HG02588 (cell line): ENCODE data around the gene C1GALT1.
A peak's percentile ranks its signal among the peaks of the same experiment; 100 is the strongest.
"Not testable (repeated sequence)": the region's sequence is repeated elsewhere in the genome, so short reads cannot be mapped to it uniquely, and the experiment has no call there.

Source experiments
- ATAC-seq: cut with Tn5 transposase; IDR thresholded peaks from one replicate; pipeline ENCODE4 v1.9.1; 2021; ENCODE audit warnings: mild to moderate bottlenecking, moderate library complexity; ENCODE audit not compliant: unreplicated experiment

Gene C1GALT1

DNA sequence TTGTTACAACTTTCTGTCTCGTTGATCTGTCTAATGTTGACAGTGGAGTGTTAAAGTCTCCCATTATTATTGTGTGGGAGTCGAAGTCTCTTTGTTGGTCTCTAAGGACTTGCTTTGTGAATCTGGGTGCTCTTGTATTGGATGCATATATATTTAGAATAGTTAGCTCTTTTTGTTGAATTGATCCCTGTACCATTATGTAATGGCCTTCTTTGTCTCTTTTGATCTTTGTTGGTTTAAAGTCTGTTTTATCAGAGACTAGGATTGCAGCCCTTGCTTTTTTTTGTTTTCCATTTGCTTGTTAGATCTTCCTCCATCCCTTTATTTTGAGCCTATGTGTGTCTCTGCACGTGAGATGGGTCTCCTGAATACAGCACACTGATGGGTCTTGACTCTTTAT, 17.2 kb downstream of the C1GALT1 start:
- not testable (repeated sequence) for ATAC-seq

DNA sequence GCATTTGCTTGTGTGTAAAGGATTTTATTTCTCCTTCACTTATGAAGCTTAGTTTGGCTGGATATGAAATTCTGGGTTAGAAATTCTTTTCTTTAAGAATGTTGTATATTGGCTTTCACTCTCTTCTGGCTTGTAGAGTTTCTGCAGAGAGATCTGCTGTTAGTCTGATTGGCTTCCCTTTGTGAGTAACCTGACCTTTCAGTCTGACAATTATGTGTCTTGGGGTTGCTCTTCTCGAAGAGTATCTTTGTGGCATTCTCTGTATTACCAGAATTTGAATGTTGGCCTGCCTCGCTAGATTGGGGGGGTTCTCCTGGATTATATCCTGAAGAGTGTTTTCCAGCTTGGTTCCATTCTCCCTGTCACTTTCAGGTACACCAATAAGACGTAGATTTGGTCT, 17.9 kb downstream of the C1GALT1 start:
- ATAC-seq: not testable (repeated sequence)

DNA sequence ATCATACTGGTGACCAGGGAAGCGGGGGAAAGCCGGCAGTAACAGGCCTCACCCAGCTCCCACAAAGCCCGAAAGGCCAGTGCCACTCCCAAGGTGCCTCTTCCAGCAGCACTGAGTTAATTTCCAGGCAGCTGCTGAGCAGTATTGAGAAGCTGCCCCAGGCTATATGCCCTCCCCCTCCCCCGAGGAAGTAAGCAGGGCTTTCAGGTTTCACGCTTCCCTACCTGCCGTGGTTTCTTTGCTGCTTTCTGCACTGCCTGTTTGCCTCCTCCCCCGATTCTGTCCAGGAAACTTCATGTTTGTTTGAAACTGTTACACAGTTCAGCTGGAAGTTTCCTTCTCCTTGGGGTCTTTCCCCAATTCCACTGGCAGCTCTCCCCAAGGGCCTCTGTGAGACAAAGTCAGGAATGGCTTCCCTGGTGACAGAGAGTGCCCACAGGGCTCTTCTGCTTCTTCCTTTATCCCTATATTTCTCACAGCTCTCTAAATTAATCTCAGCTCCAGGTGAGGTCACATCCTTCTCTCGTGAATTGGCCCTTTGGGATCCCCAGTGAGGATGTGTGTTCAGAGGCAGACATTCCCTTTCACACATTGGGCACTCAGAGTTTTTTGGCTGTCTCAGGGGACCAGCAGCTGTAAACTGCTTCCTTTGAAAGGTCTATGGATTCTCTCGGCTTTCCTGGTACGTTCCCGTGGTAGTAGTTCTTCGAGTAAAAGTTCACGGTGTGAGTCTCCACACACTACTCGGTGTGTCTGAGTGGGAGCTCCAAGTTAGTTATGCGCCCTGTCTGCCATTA, 19.4 kb downstream of the C1GALT1 start:
- ATAC-seq: peak; percentile 99

DNA sequence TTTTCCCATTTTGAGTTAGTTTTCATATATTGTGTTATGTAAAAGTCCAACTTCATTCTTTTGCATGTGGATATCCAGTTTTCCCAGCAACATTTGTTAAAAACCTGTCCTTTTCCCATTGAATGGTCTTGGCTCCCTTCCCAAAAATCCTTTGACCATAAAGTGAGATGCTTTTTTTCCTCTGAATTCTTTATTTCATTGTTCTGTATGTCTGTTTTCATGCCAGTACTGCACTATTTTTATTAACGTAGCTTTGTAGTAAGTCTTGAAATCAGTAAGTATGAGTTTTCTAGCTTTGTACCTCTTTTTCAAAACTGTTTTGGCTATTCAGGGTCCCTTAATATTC, 20.0 kb downstream of the C1GALT1 start:
- no peak for ATAC-seq

DNA sequence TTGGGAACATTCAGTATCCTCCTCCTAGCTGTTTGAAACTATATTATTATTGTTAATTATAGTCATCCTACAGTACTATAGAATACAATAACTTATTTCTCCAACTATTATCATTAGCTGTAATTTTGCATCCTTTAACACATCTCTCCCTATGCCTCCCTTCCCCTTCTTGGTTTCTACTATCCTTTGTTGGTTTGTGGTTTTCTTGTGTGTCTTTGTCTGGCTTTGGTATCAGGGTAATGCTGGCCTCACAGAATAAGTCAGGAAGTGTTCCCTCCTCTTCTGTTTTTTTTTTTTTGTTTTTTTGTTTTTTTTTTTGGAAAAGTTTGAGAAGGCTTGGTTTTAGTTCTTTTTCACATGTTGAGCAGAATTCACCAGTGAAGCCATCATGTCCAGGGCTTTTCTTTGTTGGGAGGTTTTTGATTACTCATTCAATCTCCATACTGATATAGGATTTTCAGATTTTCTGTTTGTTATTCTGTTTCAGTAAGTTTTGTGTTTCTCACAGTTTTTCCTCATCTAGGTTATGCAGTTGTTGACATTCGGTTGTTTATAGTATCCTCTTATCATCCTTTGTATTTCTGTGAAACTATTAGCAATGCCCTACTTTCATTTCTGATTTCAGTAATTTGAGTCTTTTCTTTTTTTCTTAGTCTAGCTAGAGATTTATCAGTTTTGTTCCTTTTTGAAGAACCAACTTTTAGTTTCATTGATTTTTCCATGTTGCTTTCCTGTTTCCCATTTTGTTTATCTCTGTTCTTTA, 21.6 kb downstream of the C1GALT1 start:
- ATAC-seq: no peak

DNA sequence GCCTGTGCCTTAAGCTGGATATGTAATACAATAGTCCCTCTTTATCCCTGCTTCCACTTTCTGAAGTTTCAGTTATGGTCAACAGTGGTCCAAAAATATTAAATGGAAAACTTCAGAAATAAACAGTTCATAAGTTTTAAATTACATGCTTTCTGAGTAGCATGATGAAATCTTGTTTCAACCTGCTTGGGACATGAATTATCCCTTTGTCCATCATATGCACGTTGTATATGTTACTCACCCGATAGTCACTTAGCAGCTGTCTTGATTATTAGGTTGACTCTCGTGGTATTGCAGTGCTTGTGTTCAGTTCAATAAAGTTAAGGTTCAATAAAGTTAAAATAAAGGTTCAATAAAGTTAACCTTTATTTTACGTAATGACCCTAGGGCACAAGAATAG, 25.5 kb downstream of the C1GALT1 start:
- no peak for ATAC-seq

DNA sequence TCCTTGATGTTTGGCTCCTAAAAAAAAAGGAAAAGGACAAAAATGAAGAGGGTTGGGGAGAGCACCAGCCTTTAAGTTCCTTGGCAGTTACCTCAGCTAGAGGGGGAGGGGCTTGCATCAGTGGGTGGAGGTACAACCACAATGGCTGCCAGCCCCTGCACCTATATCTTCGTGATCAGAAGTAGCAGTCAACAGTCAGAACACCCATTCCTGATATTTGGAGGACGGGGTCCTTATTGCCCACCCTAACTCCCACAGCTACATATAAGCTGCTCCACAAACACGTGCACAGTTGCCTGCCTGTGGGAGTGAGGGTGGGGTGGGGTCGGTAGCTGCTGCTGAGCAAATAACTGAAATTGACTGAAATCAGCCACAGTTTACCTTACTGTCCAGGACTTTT, 26.2 kb downstream of the C1GALT1 start:
- no peak for ATAC-seq

DNA sequence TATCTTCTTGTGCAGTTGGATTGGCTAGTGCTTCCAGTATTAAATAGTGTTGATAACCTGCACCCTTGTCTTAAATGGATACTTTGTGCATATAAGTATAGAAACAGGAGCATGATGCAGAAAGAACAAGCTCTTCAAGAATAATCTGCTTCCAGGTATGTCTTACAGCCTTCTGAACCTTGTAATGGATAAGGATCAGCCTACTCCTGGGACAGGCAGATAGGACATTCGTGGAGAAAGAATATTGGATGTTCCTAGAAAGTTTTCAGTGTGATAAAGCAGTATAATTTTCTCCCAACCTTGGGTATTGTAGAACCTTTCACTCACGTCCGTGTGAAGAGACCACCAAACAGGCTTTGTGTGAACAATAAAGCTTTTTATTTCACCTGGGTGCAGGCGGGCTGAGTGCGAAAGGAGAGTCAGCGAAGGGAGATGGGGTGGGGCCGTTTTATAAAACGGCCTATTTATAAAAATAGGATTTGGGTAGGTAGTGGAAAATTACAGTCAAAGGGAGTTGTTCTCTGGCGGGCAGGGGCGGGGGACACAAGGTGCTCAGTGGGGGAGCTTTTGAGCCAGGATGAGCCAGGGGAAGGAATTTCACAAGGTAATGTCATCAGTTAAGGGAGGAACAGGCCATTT, 27.2 kb downstream of the C1GALT1 start:
- ATAC-seq: no peak

DNA sequence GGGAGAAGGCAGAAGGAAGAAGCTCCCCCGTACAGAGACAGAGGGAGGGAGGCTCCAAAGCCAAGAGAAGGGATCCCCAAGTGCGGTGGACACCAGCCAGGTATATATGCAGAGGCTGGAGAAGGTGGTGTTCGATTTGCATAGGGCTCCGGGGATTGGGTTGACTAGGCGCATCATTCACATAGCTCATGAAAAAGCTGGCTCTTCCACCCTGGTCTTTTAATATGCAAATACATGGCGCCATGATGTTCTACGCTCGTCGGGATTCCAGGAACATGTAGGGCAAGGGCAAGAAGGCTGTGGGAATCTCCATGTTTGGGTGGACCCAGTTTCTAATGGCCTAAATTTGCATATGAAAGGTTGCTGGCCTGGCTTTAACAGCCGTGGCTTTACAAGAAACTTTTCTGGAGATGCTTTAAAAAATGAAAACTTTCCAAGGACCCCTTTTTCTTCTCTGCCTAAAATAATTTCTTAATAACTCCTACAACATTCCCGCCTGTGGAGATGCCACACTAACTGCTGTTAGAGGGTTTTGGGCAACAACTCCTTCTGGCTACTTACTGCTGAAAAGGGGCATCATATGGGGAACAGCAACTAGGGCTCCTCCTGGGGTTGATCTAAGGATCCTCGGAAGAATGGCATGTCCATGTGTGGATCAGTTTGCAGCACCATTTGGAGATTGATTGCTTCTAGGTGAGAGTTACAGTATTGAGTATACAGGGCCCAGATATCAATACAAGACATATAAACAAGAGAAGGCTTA, 28.3 kb downstream of the C1GALT1 start:
- no peak for ATAC-seq

DNA sequence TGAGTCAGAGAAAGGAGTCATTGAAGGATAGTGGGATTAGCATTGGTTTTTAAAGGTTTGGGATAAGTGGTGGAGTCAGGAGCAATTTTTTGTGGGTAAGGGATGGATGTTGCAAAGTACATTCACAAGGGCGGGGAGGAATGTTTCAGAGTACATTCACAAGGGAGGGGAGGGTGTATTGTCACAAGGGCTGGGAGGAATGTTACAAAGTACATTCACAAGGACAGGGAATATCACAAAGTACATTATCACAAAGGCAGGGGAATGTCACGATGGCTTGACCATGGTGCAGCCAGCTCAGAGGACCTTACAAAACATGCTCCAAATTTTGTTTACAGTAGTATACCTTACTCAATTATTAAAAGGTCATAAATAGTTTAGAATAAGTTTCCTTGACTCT, 30.3 kb downstream of the C1GALT1 start:
- ATAC-seq: no peak

DNA sequence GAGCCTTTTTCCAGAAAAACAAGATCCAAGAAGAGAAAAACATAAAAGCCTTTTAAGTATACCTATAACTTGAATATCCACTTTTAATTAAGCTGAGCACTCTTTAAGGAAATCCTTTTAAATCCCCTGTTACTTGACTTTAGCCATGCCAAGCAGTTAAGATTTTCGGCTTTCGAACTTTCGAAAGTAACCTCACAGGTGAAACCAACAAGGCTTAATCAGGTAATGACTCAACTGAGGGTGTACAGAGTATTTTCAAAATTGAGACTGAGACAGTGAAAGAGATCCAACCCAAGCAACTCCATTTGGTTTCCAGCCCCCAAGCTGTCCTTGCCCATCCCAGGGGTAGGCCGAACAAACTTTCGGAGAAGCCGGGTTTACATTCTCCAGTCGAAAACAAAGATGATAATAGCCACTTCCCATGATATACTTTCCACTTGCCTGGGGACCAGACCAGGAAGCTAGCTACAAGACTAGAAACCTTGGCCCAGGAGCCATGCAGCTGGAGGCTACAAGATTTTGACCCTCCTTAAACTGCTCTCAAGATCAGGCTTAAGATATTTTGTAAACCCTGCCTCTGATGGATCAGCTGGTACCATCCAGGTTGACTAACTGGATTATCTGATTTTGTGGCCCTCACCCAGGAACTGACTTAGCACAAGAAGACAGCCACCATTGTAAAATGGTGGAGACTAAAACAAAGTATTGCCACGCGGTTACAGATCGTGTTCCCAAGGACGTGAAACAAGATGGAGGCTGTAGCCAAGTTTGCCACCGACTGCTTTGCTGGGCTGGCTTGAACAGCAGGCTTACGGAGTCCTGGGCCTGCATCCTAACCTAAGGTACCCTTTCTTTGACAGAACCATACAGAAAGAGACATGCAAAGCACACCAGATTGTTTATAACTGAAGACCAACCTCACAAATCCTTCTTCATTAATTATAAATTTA, 32.3 kb downstream of the C1GALT1 start:
- ATAC-seq: no peak

DNA sequence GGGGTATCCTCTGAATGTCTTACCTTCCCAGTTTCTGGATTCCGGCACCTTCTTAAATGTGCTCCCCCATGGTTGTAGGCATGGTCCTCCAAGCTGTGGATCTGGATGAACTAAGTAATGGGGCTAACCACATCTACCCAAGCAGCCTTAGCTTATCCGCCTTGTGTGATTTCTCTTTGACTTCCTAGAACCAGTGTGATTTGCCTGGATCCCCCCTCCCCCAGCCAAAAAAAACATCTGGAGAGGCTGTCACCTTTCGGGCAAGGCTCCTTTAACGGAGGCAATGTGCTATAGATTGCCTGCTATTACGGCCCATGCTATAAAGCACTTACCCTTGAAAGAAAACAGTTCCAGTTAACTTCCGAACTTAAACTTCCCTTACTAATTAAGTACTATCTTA, 33.9 kb downstream of the C1GALT1 start:
- ATAC-seq: no peak

DNA sequence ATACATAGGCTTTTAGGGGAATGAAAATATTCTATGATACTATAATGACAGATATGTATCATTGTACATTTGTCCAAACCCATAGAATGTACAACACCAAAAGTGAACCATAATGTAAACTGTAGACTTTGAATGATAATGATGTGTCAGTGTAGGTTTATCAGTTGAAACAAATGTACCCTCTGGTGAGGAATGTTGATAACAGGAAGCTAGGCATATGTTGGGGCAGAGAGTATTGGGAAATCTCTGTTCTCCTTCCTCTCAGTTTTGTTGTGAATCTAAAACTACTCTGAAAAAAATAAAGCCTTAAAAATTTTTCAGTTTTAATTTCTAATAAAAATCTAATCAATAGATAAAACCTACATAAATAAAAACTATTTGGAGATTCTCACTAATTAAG, 36.9 kb downstream of the C1GALT1 start:
- ATAC-seq: no peak

DNA sequence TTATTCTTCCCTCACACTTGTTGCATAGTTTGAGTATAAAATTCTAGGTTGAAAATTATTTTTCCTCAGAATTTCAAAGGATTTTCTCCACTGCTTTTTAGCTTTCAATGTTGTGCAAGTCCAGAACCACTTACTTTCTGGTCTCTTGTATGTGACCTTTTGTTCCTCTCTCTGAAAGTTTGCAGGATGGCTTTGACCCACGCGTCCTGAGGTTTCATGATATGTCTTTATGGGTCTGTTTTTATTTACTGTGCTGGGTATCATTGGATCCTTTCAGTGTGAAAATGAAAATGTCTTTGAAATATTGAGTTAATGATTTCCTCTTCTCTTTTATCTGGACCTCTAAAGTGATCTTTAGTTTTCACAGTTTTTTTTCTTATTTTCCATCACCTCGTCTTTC, 38.5 kb downstream of the C1GALT1 start:
- ATAC-seq: no peak

DNA sequence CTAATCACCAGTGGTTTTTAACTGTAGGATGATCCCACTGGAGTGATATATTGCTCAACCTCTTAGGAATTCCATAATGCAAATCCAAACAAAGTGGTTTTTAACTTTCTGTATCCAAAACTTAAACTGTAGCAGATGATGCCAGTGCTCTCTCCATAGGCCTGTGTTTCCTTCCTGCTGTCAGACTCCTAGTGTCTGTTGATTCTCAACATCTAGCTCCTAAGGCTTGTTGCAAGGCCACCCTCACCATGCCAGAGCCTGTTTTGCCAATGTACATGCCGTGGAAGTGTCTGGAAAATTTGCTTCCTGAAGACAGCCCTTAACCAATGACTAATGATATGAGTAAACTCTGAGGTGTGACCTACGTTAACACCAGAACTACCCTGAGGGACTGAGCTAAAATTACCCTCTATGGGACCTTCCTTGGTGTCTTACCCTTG, 39.3 kb downstream of the C1GALT1 start:
- no peak for ATAC-seq

DNA sequence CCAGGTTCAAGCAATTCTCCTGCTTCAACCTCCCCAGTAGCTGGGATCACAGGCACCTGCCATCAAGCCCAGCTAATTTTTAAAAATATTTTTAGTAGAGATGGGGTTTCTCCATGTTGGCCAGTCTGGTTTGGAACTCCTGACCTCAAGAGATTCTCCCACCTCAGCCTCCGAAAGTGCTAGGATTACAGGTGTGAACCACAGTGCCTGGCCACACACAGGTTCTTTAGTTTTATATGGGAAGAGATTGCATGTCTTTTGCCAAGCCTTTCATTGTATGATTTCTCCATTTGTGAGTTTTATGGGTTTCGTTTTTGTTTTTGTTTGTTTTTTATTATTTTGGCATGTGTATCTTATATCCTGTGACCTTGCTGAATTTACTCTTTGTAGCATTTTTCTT, 40.9 kb downstream of the C1GALT1 start:
- no peak for ATAC-seq

DNA sequence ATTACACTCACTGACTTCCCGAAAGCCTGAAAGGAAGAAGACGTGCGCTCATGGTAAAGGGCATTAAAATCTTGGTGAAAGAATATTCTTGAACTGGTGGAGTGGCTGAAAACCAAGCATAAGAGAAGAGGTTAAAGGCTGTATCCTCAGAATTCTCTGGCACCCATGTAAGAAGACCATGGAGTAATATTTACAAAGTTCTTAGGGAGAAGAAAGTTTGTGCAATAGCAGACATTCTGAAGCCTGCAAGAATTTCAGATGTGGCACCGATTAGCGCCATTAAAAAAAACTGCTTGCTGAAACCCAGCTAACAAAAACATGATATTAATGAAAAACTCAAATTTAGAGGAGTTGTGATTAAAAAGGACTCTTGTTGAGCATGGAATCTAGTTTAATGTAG, 44.1 kb downstream of the C1GALT1 start:
- no peak for ATAC-seq

DNA sequence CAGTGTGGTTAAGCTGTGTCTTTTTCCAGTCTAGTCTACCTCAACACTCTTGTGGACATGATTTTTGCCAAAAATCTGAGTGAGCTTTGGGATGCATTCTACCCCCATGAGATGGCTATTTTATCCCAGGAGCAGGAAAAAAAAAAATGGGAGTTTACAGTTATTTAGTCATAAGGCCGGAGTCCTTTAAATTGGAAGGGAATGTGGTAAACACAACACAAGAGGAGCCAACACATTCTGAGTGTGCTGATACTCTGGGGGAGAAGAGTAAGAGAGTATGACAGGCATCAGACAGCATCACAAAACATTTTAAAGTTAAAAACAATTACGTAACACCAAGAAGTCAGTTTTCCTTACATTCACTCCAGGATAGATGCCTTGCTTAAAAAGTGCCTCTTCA, 46.1 kb downstream of the C1GALT1 start:
- no peak for ATAC-seq

DNA sequence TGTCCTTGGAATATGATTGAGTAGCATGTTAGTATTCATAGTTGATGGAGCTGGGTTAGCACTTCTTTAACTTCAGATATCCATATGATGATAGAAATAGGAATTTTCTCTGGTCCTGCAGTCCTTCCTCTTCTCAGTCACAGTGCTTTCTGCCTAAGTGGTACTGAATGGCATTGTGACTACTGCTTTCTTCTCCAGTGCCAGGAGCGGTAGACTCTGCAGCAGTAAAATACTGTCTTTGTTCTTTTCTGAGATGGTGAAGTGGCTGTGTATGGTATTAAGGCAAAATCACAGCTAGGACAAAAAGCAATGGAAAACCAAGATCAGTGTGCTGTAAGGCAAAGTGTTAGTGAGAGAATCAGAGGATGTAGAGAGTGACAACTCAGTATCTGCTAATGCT, 46.6 kb downstream of the C1GALT1 start:
- no peak for ATAC-seq

DNA sequence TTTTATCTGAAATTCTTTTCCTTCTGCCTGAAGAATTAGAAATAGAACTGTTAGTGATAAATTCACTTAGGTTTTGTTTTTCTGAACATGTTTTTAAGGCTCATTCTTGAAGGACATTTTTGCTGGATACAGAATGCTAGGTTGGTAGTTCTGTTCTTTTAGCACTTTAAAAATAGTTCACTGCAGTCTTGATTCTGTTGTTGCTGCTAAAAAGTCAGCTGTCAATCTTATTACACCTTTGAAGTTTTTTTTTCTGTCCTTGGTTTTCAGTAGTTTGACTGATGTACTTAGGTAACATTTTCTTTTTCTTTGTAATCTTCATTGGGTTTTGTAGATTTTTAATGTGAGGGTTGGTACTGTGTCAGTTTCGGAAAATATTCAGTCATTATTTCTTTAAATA, 48.7 kb downstream of the C1GALT1 start:
- ATAC-seq: no peak
